Hippocampal formation (tissue), 2 donors: Measurements from ENCODE around the gene LYPD3.
"Not testable (repeated sequence)": the region's sequence is repeated elsewhere in the genome, so short reads cannot be mapped to it uniquely, and the experiment has no call there.

Experiments
- DNase-seq, 2 donors: peaks; one replicate each; lab custom pipeline; 2025; lab: John Stamatoyannopoulos, UW

Gene LYPD3

DNA sequence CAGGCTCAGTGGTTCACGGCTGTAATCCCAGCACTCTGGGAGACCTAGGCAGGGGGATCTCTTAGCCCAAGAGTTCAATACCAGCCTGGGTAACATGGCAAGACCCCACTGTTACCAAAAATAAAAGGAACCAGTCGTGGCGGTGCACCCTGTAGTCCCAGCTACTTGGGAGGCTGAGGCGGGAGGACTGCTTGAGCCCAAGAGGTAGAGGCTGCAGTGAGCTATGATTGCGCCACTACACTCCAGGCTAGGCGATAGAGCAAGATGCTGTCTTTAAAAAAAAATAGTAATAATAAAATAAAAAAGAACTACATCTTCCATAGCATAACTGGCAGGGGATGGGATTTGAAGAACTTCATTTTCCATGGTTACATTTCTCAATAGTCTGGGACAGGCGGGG, 3.0 kb downstream of the LYPD3 start:
- DNase-seq: no peak

DNA sequence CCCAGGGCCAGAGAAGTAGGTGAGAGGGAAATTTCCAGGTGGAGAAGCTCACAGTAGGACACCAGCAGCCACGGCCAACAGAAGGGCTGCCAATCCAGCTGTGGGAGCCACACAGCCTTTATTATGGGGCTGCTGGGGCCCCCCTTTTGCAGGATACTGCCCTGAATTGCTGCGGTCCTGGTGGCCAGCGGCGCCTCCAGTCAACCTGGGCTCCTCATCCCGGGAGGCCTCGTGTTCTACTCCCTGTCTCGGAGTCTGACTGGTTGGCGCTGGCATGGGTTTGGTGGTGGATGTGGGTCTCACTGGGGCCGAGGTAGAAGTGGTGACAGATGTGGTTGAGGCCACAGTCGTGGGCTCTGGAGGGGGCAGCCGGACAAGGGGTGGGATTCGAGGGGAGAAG, 4.1 kb downstream of the LYPD3 start:
- DNase-seq: no peak

DNA sequence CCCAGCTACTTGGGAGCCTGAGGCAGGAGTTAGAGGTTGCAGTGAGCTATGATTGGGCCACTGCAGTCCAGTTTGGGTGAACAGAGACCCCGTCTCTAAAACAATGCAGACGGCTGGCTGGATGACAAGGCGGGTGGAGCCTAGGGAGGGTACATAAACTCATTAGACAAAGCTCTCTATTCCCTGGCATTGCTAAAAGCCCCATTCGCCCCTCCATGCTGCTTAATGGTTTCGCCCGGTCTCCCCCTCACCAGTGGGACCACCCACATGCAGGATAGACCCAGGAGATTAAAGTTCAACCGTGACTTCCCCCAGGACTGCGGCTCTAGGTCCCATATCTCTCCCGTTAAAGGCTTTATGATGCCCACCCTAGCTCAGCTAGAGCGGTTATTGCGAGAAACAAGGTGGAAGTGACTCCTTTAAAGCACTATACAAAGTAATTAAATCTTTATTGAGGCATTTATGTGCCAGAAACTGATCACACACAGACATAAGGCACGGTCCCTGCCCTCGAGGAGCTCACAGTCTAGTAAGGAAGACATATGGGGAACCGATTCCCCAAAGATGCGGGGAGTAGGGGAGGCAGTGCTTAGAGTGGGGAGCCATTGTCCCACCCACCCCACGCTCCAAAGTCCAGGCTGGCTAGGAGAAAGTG, 4.9 kb downstream of the LYPD3 start:
- DNase-seq: no peak

DNA sequence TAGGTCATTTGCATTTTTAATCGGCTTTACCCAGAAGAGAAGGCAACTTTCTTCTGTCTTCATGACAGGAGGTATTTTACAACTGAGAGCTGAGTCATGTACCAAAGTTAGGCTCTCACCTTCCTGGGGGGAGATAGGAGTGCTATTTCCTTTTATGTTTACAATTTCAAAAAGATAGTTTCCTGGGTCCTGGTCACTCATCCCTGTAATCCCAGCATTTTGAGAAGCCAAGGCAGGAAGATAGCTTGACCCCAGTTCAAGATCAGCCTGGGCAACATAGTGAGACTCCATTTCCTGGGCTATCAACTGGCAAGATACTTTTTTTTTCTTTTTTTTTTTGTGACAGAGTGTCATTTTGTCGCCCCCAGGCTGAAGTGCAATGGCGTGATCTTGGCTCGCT, 7.6 kb downstream of the LYPD3 start:
- DNase-seq: no peak

DNA sequence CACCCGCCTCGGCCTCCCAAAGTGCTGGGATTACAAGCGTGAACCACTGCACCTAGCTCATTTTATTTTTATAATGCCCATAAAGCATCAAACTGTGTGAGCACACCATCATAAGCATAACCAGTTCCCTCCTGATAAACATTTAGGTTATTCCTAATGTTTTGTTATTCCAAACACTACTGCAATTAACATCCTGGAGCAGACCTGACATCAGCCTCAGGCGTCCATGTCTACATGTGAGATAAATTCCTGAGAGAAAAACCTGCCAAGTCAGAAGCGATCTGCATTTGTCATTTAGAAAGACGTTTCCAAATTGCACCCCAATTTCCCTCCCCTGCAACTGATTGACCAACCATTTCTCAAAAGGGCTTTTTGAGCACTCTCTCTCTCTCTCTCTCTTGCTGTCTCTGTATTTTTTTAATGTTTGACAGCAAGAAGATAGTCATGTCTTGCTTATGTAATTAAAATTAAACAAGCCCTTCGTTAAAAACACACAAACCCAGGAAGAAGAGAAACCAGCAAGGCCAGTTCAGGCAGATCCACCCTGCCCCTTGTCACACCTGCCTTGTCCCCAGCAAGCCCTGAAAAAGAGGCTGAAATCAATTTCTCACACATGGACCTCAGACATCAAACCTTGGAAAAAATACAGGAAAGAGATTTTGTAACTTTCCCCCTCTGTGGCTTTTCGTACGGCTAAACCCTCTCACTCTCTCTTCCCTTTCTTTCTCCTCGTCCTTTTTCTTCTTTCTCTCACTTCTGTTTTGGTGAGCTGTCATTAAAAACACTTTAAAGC, 9.9 kb downstream of the LYPD3 start:
- DNase-seq: no peak

DNA sequence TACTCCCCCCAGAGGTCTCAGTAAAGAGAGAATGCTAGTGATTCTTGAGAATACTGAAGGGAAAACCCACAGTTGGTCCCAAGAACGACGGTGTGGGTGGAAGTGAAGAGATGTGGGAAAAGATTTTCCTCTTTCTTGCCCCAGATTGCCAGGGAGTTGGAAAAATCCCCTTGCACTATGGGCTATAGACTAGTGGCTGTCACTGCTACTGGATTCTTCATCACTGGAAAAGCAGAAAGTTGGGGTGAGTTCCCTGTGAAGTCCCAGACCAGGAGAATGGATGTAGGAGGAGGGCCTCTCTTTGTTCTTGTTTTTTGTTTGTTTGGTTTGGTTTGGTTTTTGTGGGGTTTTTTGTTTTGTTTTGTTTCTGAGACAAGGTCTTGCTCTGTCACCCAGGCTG, 11.4 kb downstream of the LYPD3 start:
- no peak for DNase-seq

DNA sequence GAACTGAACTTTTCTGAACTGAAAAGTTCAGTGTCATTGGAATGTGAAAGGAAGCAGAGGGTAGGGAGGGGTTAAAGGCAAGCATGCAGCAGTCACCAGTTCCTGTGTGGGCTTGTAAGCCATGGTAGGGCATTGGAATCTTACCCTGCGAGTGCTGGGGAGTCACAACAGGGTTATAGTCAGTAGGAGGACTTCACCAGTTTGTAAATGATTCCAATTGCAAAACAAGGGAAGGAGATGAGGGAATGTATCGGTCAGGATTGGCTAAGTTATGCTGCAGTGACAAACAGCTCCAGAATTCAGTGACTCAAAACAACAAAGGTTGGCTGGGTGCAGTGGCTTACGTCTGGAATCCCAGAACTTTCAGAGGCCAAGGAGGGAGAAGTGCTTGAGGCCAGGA, 12.8 kb downstream of the LYPD3 start:
- no peak for DNase-seq

DNA sequence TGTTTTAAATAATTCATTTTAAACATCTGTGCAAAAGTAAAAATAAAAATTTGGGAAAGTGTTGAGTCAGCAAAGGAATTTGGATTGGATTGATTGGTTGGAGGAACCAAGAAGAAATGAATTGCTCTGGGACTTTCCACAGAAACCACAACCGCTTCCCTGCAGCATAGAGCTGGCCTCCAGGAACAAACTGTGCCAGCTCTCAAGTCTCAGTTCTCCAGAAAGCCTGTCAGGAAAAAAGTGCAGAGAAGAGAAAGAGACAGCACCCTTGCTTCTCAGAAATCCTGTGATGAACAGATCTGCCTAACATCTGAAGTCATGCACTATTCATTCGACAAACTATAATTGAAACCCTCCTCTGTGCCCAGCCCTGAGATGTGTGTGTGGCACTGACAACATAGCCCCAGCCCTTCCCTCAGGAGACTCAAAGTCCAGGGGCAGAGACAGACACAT, 14.8 kb downstream of the LYPD3 start:
- DNase-seq: no peak

DNA sequence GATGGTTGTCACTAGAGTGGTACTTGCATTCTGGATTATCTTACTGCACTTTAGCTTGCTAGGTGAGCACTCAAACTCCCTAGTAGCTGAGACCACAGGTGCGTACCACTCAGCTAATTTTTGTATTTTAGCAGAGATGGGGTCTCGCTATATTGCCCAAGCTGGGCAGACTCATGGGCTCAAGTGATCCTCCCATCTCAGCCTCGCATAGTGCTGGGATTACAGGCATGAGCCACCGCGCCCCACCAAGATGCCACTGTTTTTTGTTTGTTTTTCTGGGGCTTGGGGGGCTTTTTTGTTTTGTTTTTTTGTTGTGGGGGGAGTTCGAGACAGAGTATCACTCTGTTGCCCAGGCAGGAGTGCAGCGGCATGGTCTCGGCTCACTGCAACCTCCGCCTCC, 17.8 kb downstream of the LYPD3 start:
- DNase-seq: no peak

DNA sequence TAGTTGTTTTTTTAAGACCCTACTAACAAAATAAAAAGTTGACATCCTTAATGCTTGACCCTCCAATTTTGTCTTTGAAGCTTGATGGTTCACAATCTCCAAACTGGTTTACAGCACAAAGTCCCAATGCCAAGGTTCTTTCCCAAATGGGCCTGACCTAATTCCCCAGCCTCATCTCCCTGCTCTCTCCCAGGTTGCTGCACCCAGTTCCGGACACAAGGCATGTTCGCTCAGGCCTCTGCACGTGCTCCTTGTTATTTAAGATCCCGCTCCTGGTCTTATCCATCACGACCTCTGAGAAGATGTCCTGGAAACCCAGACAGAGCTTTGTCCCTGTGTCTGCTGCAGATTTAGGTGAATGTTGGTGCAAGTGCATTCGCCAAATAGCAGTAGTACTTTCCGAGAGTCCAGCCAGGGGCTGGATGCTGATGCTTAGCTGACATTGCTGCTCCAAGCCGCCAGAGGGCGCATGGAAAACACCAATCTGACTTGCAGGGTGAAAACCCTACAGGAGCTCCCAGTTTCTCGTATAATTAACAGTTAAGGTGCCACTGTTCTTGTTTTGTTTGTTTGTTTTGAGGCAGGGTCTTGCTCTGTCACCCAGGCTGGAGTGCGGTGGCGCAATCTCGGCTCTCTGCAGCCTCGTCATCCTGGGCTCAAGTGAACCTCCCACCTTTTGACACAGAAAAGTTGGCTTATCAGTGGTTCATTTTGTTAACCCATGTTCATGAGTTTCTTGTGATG, 18.5 kb downstream of the LYPD3 start:
- peak; percentile 69 to 77 for DNase-seq

DNA sequence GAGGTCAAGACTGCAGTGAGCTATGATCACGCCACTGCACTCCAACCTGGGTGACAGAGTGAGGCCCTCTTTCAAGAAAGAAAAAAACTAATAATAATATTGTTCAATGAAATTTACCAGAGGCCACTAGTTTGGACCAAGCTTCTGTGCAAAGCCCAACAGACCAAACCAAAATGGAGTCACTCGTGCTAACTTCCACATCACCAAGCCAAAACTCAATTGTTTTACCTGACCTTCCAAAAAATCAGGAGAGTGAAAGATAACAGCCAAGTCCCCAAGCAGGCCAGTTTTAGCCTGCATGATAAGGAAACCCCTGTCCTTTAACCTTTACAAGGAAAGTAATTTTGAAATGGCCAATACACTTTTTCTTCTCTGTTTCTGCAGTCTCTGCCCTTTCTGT, 20.0 kb downstream of the LYPD3 start:
- no peak for DNase-seq

DNA sequence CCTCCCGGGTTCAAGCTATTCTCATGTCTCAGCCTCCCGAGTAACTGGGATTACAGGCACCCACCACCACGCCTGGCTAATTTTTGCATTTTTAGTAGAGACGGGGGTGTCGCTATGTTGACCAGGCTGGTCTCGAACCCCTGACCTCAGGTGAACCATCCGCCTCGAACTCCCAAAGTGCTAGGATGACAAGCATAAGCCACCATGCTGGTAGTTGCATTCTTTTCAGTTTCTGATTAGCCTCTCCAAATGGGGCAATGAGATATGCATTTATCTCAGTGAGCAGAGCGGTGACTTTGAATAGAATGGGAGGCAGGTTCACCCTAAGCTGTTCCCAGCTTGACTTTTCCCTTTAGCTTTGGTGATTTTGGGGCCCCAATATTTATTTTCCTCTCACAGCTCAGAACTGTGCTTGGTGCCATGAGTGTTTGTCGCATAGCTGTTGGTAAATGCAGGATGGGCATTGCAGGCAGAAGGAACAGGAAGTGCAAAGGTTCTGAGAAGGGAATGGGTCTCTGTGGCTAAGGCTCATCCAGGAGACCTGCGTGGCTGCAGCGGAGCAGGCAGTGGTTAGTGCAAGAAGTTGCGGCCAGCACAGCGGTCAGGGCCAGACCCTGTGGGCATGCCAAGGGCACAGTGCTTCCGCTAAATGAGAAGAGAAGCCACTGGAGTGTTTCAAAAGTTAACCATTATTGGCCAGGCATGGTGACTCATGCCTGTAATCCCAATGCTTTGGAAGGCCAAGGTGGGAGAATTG, 20.7 kb downstream of the LYPD3 start:
- DNase-seq: no peak

DNA sequence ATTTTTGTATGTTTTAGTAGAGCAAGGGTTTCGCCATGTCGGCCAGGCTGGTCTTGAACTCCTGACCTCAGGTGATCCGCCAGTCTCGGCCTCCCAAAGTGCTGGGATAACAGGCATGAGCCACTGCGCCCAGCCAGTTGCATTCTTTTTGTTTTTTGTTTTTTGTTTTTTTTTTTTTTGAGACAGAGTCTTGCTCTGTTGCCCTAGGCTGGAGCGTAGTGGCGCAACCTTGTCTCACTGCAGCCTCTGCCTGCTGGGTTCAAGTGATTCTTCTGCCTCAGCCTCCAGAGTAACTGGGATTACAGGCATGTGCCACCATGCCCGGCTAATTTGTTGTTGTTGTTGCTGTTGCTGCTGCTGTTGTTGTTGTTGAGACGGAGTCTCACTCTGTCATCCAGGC, 21.3 kb downstream of the LYPD3 start:
- DNase-seq: not testable (repeated sequence)

DNA sequence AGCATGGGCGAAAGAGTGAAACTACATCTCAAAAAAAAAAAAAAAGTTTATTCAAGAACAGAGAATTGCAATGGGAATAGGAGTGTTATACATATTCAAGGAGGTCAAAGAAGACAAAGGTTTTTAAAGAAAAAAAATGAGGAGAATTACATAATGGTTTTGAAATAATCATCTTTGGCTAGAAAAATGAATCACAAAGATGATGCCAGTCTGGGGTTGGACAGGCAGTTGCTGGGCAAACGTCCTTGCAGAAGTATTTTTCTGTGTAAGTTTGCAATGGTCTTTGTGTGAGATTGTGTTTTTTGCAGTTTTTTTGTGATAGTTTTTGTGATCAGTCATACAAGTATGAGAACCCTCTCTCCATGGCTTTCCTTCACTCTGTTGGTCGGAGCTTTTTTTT, 23.7 kb downstream of the LYPD3 start:
- no peak for DNase-seq

DNA sequence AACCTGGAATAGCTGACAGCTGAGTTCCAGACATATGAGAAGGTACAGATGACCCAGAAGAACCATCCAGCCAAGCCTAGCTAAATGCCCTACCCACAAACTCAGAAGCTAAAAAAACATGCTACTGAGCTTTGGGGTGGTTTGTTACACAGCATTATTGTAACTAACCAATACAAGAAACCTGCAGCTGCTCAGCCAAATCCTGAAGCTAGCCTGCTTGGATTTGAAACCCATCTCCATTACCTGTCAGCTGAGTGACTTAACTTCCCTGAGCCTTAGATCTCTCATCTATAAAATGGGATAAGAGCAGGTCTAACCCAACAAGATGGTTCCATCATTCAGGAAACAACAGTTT, 25.7 kb downstream of the LYPD3 start:
- DNase-seq: no peak

DNA sequence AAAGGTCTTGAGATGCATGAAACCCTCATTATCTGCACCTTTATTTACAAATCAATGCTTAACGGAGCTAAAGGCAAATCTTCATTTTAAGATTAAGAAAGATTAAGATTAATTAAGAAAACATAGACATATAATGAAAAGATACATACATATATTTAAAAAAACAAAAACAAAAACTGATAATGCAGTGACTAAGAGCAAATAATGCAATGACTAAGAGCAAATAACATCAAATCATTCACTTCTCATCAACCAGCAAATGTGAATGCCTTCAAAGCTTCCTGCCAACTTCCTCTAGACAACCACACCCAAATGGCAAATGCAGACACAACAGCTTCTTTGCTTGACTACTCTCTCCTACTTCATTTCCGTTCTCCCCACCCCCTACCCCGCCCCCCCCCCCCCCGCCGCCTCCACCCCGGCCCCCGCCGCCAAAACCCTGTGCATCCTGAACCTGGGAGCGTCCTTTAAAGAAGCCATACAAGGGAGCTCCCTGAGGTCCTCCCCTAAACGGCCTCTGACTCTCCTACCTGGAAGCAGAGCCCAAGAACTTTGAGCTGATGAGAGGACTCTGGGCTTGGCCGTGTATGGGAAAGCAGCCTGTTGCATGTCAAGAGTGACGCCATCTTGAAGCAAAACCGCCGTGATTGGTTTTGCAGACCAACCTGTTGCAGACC, 26.2 kb downstream of the LYPD3 start:
- DNase-seq: no peak

DNA sequence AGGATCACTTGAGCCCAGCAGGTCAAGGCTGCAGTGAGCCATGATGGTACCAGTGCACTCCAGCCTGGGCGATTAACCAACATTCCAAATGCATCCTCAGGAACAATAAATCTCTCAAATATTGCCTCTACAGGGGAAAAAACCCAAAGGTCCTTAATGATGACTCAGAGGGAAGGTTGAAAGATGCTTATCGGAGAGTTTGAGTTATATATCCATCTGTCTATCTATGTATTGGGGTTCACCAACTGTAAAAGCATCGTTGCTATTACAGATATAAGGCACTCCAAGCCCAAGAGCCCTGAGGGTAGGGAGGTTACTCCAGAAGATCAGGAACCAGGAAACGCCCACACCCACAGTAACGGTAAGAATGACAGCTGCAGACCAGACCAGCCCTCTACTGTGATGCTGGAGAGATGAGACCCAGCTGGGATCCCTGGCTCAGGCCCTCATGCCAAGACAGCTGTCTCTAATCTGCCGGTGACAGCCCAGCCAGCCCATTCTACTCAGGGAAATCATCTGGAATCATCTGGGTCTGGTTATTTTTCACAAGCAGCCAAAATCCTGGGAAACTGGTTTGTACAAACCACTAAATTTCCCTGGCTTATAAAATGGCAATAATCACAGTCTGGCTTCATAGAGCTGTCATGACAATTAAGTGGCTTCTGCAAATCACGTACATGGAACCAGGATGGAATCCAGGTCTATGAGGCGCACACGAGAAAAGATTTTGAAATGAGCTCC, 26.9 kb downstream of the LYPD3 start:
- no peak for DNase-seq

DNA sequence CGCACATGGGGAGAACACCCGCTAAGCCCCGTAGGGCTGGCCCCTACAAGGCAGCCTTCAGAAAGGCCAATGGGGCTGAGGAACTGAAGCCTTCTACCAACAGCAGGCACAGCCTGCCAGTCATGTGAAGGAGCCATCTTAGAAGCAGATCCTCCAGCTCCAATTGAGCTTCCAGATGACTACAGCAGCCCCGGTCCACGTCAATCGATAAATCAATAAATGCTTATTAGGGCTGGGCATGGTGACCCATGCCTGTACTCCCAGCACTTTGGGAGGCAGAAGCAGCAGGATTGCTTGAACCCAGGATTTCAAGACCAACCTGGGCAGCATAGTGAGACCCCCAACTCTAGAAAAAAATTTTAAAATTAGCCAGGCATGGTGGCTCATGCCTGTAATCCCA, 27.7 kb downstream of the LYPD3 start:
- DNase-seq: no peak

DNA sequence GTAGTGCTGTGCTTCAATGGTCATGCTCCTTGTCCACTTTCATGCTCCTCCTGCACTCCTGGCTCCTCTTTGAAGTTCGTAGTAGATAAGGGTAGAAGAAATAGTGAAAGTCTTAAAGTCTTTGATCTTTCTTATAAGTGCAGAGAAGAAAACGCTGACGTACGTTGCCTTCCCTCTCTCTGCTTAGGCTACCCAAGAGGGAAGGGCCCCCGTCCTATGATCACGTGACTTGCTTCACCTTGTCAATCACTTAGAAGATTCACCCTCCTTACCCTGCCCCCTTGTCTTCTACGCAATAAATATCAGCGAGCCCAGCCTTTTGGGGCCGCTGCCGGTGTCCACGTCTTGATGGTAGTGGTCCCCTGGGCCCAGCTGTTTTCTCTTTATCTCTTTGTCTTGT, 28.1 kb downstream of the LYPD3 start:
- not testable (repeated sequence) for DNase-seq

DNA sequence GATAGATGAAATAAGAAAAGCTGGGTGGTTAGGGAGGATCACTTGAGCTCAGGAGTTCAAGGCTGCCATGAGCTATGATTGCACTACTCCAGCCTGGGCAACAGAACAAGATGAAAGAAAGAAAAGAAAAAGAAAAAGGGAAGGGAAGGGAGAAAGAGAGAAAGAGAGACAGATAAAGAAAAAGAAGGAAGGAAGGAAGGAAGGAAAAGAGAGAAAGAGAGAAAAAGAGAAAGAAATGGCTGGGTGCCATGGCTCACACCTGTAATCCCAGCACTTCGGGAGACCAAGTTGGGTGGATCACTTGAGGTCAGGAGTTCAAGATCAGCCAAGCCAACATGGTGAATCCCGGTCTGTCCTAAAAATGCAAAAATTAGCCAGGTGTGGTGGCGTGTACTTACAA, 29.6 kb downstream of the LYPD3 start:
- no peak for DNase-seq

DNA sequence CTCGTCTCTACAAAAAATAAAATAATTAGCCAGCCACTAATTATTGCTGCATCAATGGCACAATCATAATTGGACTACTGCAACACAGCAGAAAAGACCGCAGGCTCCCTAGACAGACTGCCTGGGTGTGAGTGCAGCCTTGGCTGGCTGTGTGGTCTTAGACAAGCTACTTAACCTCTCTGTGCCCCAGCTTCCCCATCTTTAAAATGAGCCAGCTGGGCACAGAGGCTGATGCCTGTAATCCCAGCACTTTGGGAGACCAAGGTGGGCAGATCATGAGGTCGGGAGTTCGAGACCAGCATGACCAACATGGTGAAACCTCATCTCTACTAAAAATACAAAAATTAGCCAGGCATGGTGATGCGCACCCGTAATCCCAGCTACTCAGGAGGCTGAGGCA, 31.7 kb downstream of the LYPD3 start:
- no peak for DNase-seq
